Effector memory CD4-positive, alpha-beta T cell (primary cell): ENCODE measurements around the gene TMEM271.
"Not testable (repeated sequence)": the region's sequence is repeated elsewhere in the genome, so short reads cannot be mapped to it uniquely, and the experiment has no call there.

Source experiments
- DNase-seq, 3 donors: peaks; one replicate each; pipeline ENCODE4 v3.0.0-alpha.2; 2020
- H3K27ac ChIP-seq: 2 replicates; pipeline ENCODE4 v1.7.0; 2013; ENCODE audit warnings: mild to moderate bottlenecking, low read length, moderate library complexity; ENCODE audit not compliant: insufficient read depth, poor library complexity, severe bottlenecking
- H3K27me3 ChIP-seq: replicated peaks from 2 replicates; pipeline ENCODE4 v1.7.0; 2013; ENCODE audit warnings: mild to moderate bottlenecking, low read length; ENCODE audit not compliant: insufficient read depth, control insufficient read depth, poor library complexity, severe bottlenecking
- H3K36me3 ChIP-seq: 2 replicates; pipeline ENCODE4 v1.7.0; 2013; ENCODE audit warnings: mild to moderate bottlenecking, low read length, moderate library complexity; ENCODE audit not compliant: control insufficient read depth, insufficient read depth
- H3K4me1 ChIP-seq: 2 replicates; pipeline ENCODE4 v1.7.0; 2013; ENCODE audit warnings: low read length, mild to moderate bottlenecking; ENCODE audit not compliant: control insufficient read depth, insufficient read depth, poor library complexity, severe bottlenecking
- H3K4me3 ChIP-seq: 2 replicates; pipeline ENCODE4 v1.7.0; 2013; ENCODE audit warnings: low read length, low read depth, mild to moderate bottlenecking; ENCODE audit not compliant: insufficient read depth, poor library complexity, severe bottlenecking
- H3K9me3 ChIP-seq: 2 replicates; pipeline ENCODE4 v1.7.0; 2013; ENCODE audit warnings: mild to moderate bottlenecking, low read length, moderate library complexity; ENCODE audit not compliant: control insufficient read depth

TMEM271 gene

GRCh38 chr4:560731-561291 lies 15.3 kb downstream of the TMEM271 start:
- Histone ChIP-seq H3K4me1 (no peaks in the 10 kb centered on the region), H3K27me3 (no peaks in the 10 kb centered on the region), H3K27ac (no peak overlapping the region), H3K4me3 (no peak overlapping the region), H3K36me3 (no peaks in the 10 kb centered on the region), H3K9me3 (no peaks in the 10 kb centered on the region)
- DNase-seq = no peak

GRCh38 chr4:560061-560460 lies 16.0 kb downstream of the TMEM271 start:
- no peaks in the 10 kb centered on the region for H3K4me1 ChIP-seq
- H3K27ac ChIP-seq = no peak overlapping the region
- H3K9me3 ChIP-seq = no peaks in the 10 kb centered on the region
- no peak for DNase-seq
- H3K27me3 ChIP-seq = no peaks in the 10 kb centered on the region
- no peaks in the 10 kb centered on the region for H3K36me3 ChIP-seq
- H3K4me3 ChIP-seq = no peak overlapping the region

GRCh38 chr4:555566-556275 lies 20.4 kb downstream of the TMEM271 start:
- Histone ChIP-seq H3K4me3 (no peak overlapping the region), H3K27ac (no peak overlapping the region), H3K9me3 (no peaks in the 10 kb centered on the region), H3K4me1 (no peaks in the 10 kb centered on the region), H3K36me3 (no peaks in the 10 kb centered on the region), H3K27me3 (peaks cover 5% of the 10 kb centered on the region)
- no peak for DNase-seq

- DNase-seq = not testable (repeated sequence)
Observed at GRCh38 chr4:554793-555320, 21.2 kb downstream of the TMEM271 start.

GRCh38 chr4:552019-552418 lies 24.1 kb downstream of the TMEM271 start:
- H3K4me3 ChIP-seq = no peak overlapping the region
- H3K4me1 ChIP-seq = no peaks in the 10 kb centered on the region
- DNase-seq = no peak
- no peak overlapping the region for H3K27ac ChIP-seq
- H3K9me3 ChIP-seq = no peaks in the 10 kb centered on the region
- H3K36me3 ChIP-seq = no peaks in the 10 kb centered on the region
- peaks cover 5% of the 10 kb centered on the region for H3K27me3 ChIP-seq

More at GRCh38 chr4:554793-555320, 21.2 kb downstream of the TMEM271 start:
- H3K27me3 ChIP-seq, H3K9me3 ChIP-seq, H3K27ac ChIP-seq, H3K36me3 ChIP-seq, H3K4me3 ChIP-seq, H3K4me1 ChIP-seq: not testable (repeated sequence)

- H3K27ac ChIP-seq, H3K36me3 ChIP-seq, H3K4me3 ChIP-seq, H3K9me3 ChIP-seq, DNase-seq, H3K4me1 ChIP-seq, H3K27me3 ChIP-seq: not testable (repeated sequence)
Observed at GRCh38 chr4:550268-550667, 25.8 kb downstream of the TMEM271 start.

GRCh38 chr4:548976-549375 lies 27.1 kb downstream of the TMEM271 start:
- no peak for DNase-seq
- Histone ChIP-seq H3K4me1 (no peaks in the 10 kb centered on the region), H3K9me3 (peaks cover 2% of the 10 kb centered on the region), H3K36me3 (no peaks in the 10 kb centered on the region), H3K27ac (no peak overlapping the region), H3K27me3 (no peaks in the 10 kb centered on the region), H3K4me3 (no peak overlapping the region)

GRCh38 chr4:545612-546011 lies 30.5 kb downstream of the TMEM271 start:
- H3K27ac ChIP-seq = no peak overlapping the region
- no peaks in the 10 kb centered on the region for H3K36me3 ChIP-seq
- H3K4me1 ChIP-seq = no peaks in the 10 kb centered on the region
- H3K4me3 ChIP-seq = no peak overlapping the region
- peaks cover 5% of the 10 kb centered on the region for H3K9me3 ChIP-seq
- DNase-seq = no peak
- H3K27me3 ChIP-seq = no peaks in the 10 kb centered on the region

- no peak for DNase-seq
- H3K9me3 ChIP-seq = peaks cover 5% of the 10 kb centered on the region
- H3K27me3 ChIP-seq = no peaks in the 10 kb centered on the region
- H3K27ac ChIP-seq = no peak overlapping the region
- H3K36me3 ChIP-seq = no peaks in the 10 kb centered on the region
- H3K4me1 ChIP-seq = no peaks in the 10 kb centered on the region
- H3K4me3 ChIP-seq = no peak overlapping the region
Observed at GRCh38 chr4:544386-545105, 31.5 kb downstream of the TMEM271 start.

GRCh38 chr4:541271-541670 lies 34.8 kb downstream of the TMEM271 start:
- no peaks in the 10 kb centered on the region for H3K36me3 ChIP-seq
- H3K27ac ChIP-seq = no peak overlapping the region
- no peak overlapping the region for H3K4me3 ChIP-seq
- H3K27me3 ChIP-seq = no peaks in the 10 kb centered on the region
- no peaks in the 10 kb centered on the region for H3K4me1 ChIP-seq
- peaks cover 5% of the 10 kb centered on the region for H3K9me3 ChIP-seq
- no peak for DNase-seq
